Heart left ventricle (tissue), 13 donors: Measurements from ENCODE around the gene VPS13C.

Experiments
- CTCF ChIP-seq, 12 donors: fragments of 200-600 bp; sonication (generic) in 4 of 12; IDR thresholded peaks; one replicate each; pipeline versions ENCODE4 v1.5.0 to v1.8.0; 2018 to 2022; ENCODE audit warnings: antibody characterized with exemption in 12 of 12, mild to moderate bottlenecking in 5 of 12
- POLR2A ChIP-seq, 2 donors: fragments of 450-650 bp; IDR thresholded peaks; one replicate each; pipeline ENCODE4 v1.6.1; 2017; ENCODE audit warnings: antibody characterized with exemption in 2 of 2, mild to moderate bottlenecking in 2 of 2, moderate library complexity in 2 of 2
- donor health status: ischemic (EF 13 %, LVEDD 7.1; RV severe dilation, severe dysfunction).
- donor health status: DM: no; HTN: yes; CAD: no.
- donor health status: DM: no; HTN: no; CAD: no.
- donor health status: ischemic (EF 25% LVEDD 6.9; RV normal size, moderate dysfunction).
- donor health status: ischemic (EF 25% LVEDD 5.7; RV mildly dilated, moderate dysfunction).
- donor health status: ischemic (EF 35%, LVEDD 5.7; RV mildly dilated, moderate dysfunction).
- donor health status: nonischemic (EF 11% LVEDD 7.7; RV severe dilation, severe dysfunction).
- donor health status: DM: yes; HTN: yes; CAD: no.
- donor health status: PGD.
- donor health status: ischemic (EF 29% LVEDD 5.4; RV normal size, mild dysfunction).
- donor health status: nonischemic (EF 23%, LVEDD 6.1; RV moderate dilation, normal function).

- TF ChIP-seq CTCF (IDR thresholded peaks at IDR 0.05) (no peak), POLR2A (IDR thresholded peaks at IDR 0.05) (no peak)
These were observed 77.2 kb downstream of the VPS13C start for GRCh38 chr15:61983081-61983480.
